Activated CD8-positive, alpha-beta memory T cell treated with anti-CD3 and anti-CD28 coated beads, Interleukin-2, amount 10 ng/mL, durations not matched to agents 7 days and 5 days (primary cell): ENCODE results near the gene ST8SIA6. TPM values are rescaled to one million over a fixed set of nuclear protein-coding genes. Genes with fewer than 3 reads are reported as not detected.
"Not testable (repeated sequence)": the region's sequence is repeated elsewhere in the genome, so short reads cannot be mapped to it uniquely, and the experiment has no call there.

Source experiments
- ATAC-seq: fragments of 150-1000 bp; cut with Tn5 transposase; one replicate; pipeline ENCODE4 v1.10.0; 2021; ENCODE audit warnings: moderate library complexity
- CTCF ChIA-PET: fragments of 350-600 bp; sonication (Branson Sonifier 250); formaldehyde crosslinking; loops from one replicate; lab custom pipeline; 2021; ENCODE audit warnings: antibody characterized with exemption; lab: Charles Lee
- DNase-seq: peaks from one replicate; pipeline ENCODE4 v3.0.0-alpha.2; 2020
- H3K27ac Mint-ChIP-seq: one replicate; pipeline ENCODE4 v1.8.0; 2021; ENCODE audit warnings: mild to moderate bottlenecking, mixed read lengths
- H3K27me3 Mint-ChIP-seq: one replicate; pipeline ENCODE4 v1.8.0; 2021; ENCODE audit warnings: mixed read lengths
- H3K36me3 Mint-ChIP-seq: one replicate; pipeline ENCODE4 v1.8.0; 2021; ENCODE audit warnings: mild to moderate bottlenecking, mixed read lengths
- H3K4me1 Mint-ChIP-seq: one replicate; pipeline ENCODE4 v1.8.0; 2021; ENCODE audit warnings: mixed read lengths
- H3K4me3 Mint-ChIP-seq: one replicate; pipeline ENCODE4 v1.8.0; 2021; ENCODE audit warnings: mild to moderate bottlenecking, moderate library complexity, mixed read lengths
- H3K9me3 Mint-ChIP-seq: one replicate; pipeline ENCODE4 v1.8.0; 2022; ENCODE audit warnings: low read depth, mixed read lengths
- total RNA-seq, 2 experiments: library from RNA; stranded (reverse); gene quantifications; one replicate each; pipeline ENCODE4 v1.2.3, GENCODE V29; 2021

Gene ST8SIA6, protein sequence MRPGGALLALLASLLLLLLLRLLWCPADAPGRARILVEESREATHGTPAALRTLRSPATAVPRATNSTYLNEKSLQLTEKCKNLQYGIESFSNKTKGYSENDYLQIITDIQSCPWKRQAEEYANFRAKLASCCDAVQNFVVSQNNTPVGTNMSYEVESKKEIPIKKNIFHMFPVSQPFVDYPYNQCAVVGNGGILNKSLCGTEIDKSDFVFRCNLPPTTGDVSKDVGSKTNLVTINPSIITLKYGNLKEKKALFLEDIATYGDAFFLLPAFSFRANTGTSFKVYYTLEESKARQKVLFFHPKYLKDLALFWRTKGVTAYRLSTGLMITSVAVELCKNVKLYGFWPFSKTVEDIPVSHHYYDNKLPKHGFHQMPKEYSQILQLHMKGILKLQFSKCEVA
- not detected for total RNA-seq

- no peak within 1 kb of the TSS for H3K27ac Mint-ChIP-seq
- peaks cover 4% of the 10 kb centered on the region for H3K9me3 Mint-ChIP-seq
- CTCF ChIA-PET = interaction anchor here (0.5 to 1.2 kb wide), 3 partner anchors 9 to 66 kb away, joined by 3 read pairs; no protein-coding TSS in a partner anchor
- peak within 1 kb of the TSS; percentile 63 for H3K4me3 Mint-ChIP-seq
- DNase-seq (peak; percentile 55), ATAC-seq (peak; percentile 74)
- peaks cover 1% of the 10 kb centered on the region for H3K36me3 Mint-ChIP-seq
- peaks cover 14% of the 10 kb centered on the region for H3K4me1 Mint-ChIP-seq
- H3K27me3 Mint-ChIP-seq = peaks cover 70% of the 10 kb centered on the region
These were observed at the start of gene ST8SIA6 for GRCh38 chr10:17454161-17455014. ST8SIA6 (minus strand) TSS chr10:17454595; CDS start chr10:17454255, 340 bp downstream.

- H3K4me1 Mint-ChIP-seq = peaks cover 21% of the 10 kb centered on the region
- peaks cover 3% of the 10 kb centered on the region for H3K27me3 Mint-ChIP-seq
- CTCF ChIA-PET = no interaction called here
These were observed 49.4 kb upstream of the ST8SIA6 start for GRCh38 chr10:17503795-17504194.

GRCh38 chr10:17502814-17503213 is 48.4 kb upstream of the ST8SIA6 start:
- Mint-ChIP-seq H3K27me3 (peaks cover 3% of the 10 kb centered on the region), H3K36me3 (peaks cover 1% of the 10 kb centered on the region), H3K4me3 (no peak overlapping the region), H3K27ac (no peak overlapping the region), H3K9me3 (peaks cover 5% of the 10 kb centered on the region), H3K4me1 (peaks cover 13% of the 10 kb centered on the region)
- ATAC-seq = no peak
- DNase-seq = no peak
- CTCF ChIA-PET = no interaction called here

More at GRCh38 chr10:17503795-17504194, 49.4 kb upstream of the ST8SIA6 start:
- Mint-ChIP-seq H3K4me3 (no peak overlapping the region), H3K36me3 (peaks cover 3% of the 10 kb centered on the region), H3K9me3 (peaks cover 5% of the 10 kb centered on the region), H3K27ac (no peak overlapping the region)
- DNase-seq (no peak), ATAC-seq (no peak)

- not testable (repeated sequence) for H3K9me3 Mint-ChIP-seq, ATAC-seq, DNase-seq, H3K36me3 Mint-ChIP-seq, H3K4me1 Mint-ChIP-seq, H3K27ac Mint-ChIP-seq, H3K4me3 Mint-ChIP-seq
- CTCF ChIA-PET = interaction anchor here (0.7 to 1.1 kb wide), 2 partner anchors 9 to 90 kb away, joined by 3 read pairs; no protein-coding TSS in a partner anchor
- peaks cover 28% of the 10 kb centered on the region for H3K27me3 Mint-ChIP-seq
These were observed 44.6 kb upstream of the ST8SIA6 start for GRCh38 chr10:17499014-17499413.

DNA sequence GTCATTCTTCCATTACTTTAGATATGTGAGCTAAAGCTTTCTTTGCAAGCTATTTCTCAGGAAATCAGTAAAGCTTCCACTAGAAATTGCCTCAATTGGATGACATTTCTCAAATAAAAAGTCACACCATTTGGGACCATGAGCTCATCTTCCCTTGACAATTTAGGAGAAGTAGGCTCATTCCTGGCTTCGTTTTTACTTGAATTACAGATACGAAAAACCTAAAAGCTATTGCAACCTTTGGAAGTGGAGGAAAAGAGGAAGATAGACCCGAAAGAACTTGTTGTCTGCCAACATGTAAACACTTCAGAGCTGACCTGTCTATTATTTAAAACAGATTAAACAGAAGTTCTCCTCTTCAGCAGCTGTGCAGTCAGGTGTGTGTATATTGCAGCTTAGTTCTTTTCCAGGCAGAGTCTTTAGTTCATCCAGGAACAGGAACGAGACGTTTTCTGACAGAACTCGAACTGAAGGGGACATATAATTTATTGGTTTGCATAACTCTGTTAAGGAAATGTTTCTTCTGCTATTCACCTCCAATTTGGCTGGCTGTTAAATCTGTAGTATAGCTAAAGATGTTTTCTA is 43.1 kb upstream of the ST8SIA6 start:
- peaks cover 31% of the 10 kb centered on the region for H3K27me3 Mint-ChIP-seq
- ATAC-seq (no peak), DNase-seq (no peak)
- H3K27ac Mint-ChIP-seq = no peak overlapping the region
- no peak overlapping the region for H3K4me3 Mint-ChIP-seq
- CTCF ChIA-PET = no interaction called here
- H3K36me3 Mint-ChIP-seq = no peaks in the 10 kb centered on the region
- no peaks in the 10 kb centered on the region for H3K4me1 Mint-ChIP-seq
- H3K9me3 Mint-ChIP-seq = peaks cover 4% of the 10 kb centered on the region

DNA sequence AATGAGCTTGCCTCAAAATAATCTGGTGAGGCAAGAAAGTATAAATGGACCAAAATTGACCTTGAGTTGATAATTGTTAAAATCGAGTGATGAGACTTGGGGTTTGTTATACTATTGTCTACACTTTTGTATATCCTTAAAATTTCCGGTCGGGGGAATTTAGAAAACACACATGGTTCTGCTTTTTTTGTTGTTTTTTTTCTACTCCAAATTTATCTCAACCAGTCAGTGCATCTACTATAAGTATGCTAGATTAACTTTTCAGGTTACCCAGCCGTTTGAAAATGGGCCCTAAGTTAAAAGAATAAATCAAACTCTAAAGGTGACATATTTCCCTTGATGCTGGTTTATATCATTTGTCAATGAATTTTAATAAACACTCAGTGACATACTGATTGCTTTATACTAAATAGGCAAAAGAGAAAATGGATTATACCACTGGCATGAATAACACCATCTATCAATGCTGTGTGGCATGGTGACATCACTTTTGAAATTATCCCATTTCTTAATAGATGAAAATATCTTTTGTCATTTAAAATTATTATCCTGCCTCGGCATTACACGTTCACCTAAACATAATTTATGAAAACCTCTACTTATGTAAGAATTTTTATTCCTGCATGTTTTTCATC is 40.3 kb upstream of the ST8SIA6 start:
- Mint-ChIP-seq H3K4me3 (no peak overlapping the region), H3K36me3 (no peaks in the 10 kb centered on the region), H3K4me1 (no peaks in the 10 kb centered on the region), H3K27me3 (peaks cover 28% of the 10 kb centered on the region), H3K9me3 (peaks cover 2% of the 10 kb centered on the region), H3K27ac (no peak overlapping the region)
- DNase-seq = no peak
- no peak for ATAC-seq
- CTCF ChIA-PET = no interaction called here

DNA sequence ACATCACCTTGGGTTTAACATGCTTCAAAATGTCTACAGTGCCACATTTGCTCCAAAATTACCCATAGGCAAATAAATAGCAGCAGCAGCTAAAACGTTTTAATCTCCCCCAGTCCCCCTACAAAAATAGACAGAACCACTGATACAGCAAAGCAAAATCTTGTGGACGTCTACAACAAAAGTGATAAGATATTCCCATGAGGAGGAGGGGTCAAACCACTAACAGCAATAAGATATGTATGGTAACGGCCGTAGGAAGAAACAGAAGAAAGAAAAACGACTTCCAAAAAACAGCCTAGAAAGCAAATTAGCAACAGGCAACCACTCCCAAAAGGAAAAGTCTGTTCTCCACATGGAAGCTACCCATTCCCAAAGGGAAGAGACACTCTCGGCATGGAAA is 34.5 kb upstream of the ST8SIA6 start:
- CTCF ChIA-PET = no interaction called here
- Mint-ChIP-seq H3K36me3 (no peaks in the 10 kb centered on the region), H3K4me3 (no peak overlapping the region)

DNA sequence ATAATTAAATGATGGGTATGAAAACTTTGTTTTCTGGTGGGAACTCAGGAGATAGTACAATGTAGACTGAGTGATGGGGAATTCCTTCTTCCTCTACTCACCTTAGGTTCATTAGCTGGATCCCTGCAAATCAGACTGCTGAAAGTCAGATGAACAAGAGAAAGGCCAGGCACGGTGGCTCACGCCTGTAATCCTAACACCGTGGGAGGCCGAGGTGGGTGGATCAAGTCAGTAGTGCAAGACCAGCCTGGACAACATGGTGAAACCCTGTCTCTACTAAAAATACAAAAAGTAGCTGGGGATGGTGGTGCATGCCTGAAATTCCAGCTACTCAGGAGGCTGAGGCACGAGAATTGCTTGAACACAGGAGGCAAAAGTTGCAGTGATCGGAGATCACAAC is 28.7 kb upstream of the ST8SIA6 start:
- DNase-seq (no peak), ATAC-seq (no peak)
- no peaks in the 10 kb centered on the region for H3K36me3 Mint-ChIP-seq
- CTCF ChIA-PET = no interaction called here
- H3K27ac Mint-ChIP-seq = no peak overlapping the region
- H3K9me3 Mint-ChIP-seq = no peaks in the 10 kb centered on the region
- no peaks in the 10 kb centered on the region for H3K4me1 Mint-ChIP-seq
- no peak overlapping the region for H3K4me3 Mint-ChIP-seq
- peaks cover 19% of the 10 kb centered on the region for H3K27me3 Mint-ChIP-seq

More for the DNA sequence above, 34.5 kb upstream of the ST8SIA6 start:
- DNase-seq (no peak), ATAC-seq (no peak)
- H3K4me1 Mint-ChIP-seq = no peaks in the 10 kb centered on the region
- no peak overlapping the region for H3K27ac Mint-ChIP-seq
- H3K27me3 Mint-ChIP-seq = peaks cover 4% of the 10 kb centered on the region
- H3K9me3 Mint-ChIP-seq = no peaks in the 10 kb centered on the region

- Mint-ChIP-seq H3K27ac (no peak overlapping the region), H3K9me3 (no peaks in the 10 kb centered on the region), H3K4me3 (no peak overlapping the region), H3K36me3 (no peaks in the 10 kb centered on the region), H3K27me3 (peaks cover 40% of the 10 kb centered on the region), H3K4me1 (no peaks in the 10 kb centered on the region)
- ATAC-seq (no peak), DNase-seq (no peak)
- CTCF ChIA-PET = no interaction called here
These were observed 25.4 kb upstream of the ST8SIA6 start for GRCh38 chr10:17479822-17480221.

DNA sequence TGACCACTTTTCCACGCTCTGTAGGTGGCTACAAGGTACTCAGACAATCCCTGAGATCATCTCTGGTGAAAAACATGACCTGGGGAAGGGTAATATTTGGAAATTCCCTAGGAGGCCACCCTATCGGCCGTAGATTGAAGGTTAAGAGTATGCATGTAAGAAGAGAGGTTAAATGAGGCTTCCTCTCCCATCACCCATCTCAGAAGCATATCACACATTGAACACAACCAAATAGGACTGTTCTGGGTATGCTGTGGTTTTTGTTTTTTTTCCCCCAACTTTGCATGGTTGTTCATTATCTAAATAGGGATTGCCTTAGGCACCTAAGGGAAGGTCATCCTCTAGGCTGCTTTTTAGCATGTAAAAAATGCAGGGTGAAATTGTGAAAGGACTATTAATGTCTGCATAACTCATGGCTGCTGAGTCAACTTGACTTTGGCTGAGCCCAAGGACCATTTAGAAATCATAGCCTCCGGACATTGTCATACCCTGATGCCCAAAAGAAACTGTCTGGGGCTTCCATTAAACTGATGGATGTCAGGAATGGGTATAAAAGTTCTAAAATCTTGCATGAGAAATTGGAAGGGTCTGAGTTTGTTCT is 24.7 kb upstream of the ST8SIA6 start:
- Mint-ChIP-seq H3K4me3 (no peak overlapping the region), H3K9me3 (no peaks in the 10 kb centered on the region), H3K27me3 (peaks cover 41% of the 10 kb centered on the region), H3K36me3 (no peaks in the 10 kb centered on the region), H3K27ac (no peak overlapping the region), H3K4me1 (no peaks in the 10 kb centered on the region)
- no peak for DNase-seq
- CTCF ChIA-PET = no interaction called here
- no peak for ATAC-seq

DNA sequence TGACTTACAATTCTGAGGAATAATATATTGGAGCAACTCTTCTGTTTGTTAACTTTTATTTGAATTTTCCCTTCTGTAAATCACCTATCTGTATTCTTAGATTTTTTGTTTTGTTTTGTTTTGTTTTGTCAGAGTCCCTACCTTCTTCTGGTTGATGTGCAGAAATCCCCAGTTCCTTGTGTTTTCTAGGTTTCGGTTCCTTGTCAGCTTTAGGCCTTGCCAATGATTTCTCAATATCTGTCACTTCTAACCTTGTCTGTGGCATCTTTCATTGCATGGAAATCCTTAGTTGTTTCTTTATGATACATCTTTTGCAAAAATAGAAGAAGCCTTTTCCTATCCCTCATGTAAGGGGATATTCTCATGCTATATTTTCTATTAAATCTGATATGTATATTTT is 21.7 kb upstream of the ST8SIA6 start:
- DNase-seq (no peak), ATAC-seq (no peak)
- H3K27ac Mint-ChIP-seq = no peak overlapping the region
- H3K9me3 Mint-ChIP-seq = no peaks in the 10 kb centered on the region
- H3K4me1 Mint-ChIP-seq = peaks cover 3% of the 10 kb centered on the region
- peaks cover 47% of the 10 kb centered on the region for H3K27me3 Mint-ChIP-seq
- no peak overlapping the region for H3K4me3 Mint-ChIP-seq
- CTCF ChIA-PET = no interaction called here
- H3K36me3 Mint-ChIP-seq = no peaks in the 10 kb centered on the region

DNA sequence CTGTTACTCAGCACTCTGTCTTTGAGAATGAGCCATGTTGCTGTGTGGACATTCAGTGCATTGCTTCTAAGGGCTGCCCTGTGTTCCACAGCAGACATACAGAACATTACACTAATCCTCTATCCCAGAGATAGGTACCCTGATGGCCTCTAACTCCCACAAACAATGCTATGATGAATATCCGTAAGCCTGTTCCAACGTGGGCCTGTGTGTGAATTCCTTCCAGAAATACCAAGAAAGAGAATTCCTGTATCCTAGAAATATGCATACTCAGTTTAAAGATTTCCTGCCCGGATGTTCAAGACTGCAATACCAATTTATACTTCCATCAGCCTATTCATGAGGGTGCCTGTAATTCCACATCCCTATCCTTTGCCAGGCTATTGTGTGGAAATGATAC is 21.3 kb upstream of the ST8SIA6 start:
- ATAC-seq (no peak), DNase-seq (no peak)
- H3K27me3 Mint-ChIP-seq = peaks cover 47% of the 10 kb centered on the region
- H3K9me3 Mint-ChIP-seq = no peaks in the 10 kb centered on the region
- no peaks in the 10 kb centered on the region for H3K36me3 Mint-ChIP-seq
- peaks cover 3% of the 10 kb centered on the region for H3K4me1 Mint-ChIP-seq
- CTCF ChIA-PET = no interaction called here
- H3K27ac Mint-ChIP-seq = no peak overlapping the region
- no peak overlapping the region for H3K4me3 Mint-ChIP-seq
